Ovary (tissue), 9 donors: ENCODE measurements around the gene MAPKAP1. TPM values are rescaled to one million over a fixed set of nuclear protein-coding genes. Genes with fewer than 3 reads are reported as not detected.

Experiments
- DNase-seq, 5 donors: peaks; one replicate each; pipeline ENCODE4 v3.0.0-alpha.2; 2019 to 2020
- H3K27ac ChIP-seq, 2 donors: fragments of 200-600 bp; one replicate each; pipeline versions ENCODE4 v1.5.1 to v1.8.0; 2019 to 2022
- H3K27me3 ChIP-seq: fragments of 200-600 bp; one replicate; pipeline ENCODE4 v1.8.0; 2022
- H3K36me3 ChIP-seq: fragments of 200-600 bp; sonication (generic); one replicate; pipeline ENCODE4 v1.5.1; 2019
- H3K4me1 ChIP-seq: one replicate; pipeline ENCODE4 v1.8.1; 2013; ENCODE audit warnings: mild to moderate bottlenecking, moderate library complexity; ENCODE audit not compliant: insufficient read depth
- H3K4me3 ChIP-seq: fragments of 200-600 bp; sonication (generic); one replicate; pipeline ENCODE4 v1.5.1; 2017
- H3K9me3 ChIP-seq, 2 donors: fragments of 200-600 bp in 1 of 2; sonication (generic) in 1 of 2; one replicate each; pipeline versions ENCODE4 v1.5.1 to v1.8.1; 2013 to 2019; ENCODE audit warnings: mild to moderate bottlenecking in 1 of 2, moderate library complexity in 1 of 2
- EP300 ChIP-seq: sonication (generic); formaldehyde crosslinking; IDR thresholded peaks from one replicate; pipeline ENCODE4 v1.6.1; 2017; ENCODE audit warnings: antibody characterized with exemption
- POLR2A ChIP-seq: fragments of 450-650 bp; IDR thresholded peaks from one replicate; pipeline ENCODE4 v1.6.1; 2017; ENCODE audit warnings: antibody characterized with exemption, mild to moderate bottlenecking, moderate library complexity
- WGBS, 3 donors: extraction: QIAGEN DNeasy Blood & Tissue Kit in 1 of 3; methylation state at CpG; one replicate each; pipeline versions ENCODE4 v1.1.5 to v1.1.7; 2013 to 2017; 5-methylcytosine and 5-hydroxymethylcytosine counted together
- intact Hi-C, 4 donors: fragments of 100-400 bp; cut with DNase I; formaldehyde crosslinking; loops; one replicate each; pipeline versions ENCODE4 v1.11.0 to v1.15.1; 2022 to 2023
- polyA plus RNA-seq, 2 donors: library from polyadenylated mRNA; stranded (reverse); fragments of 200-250 nt in 1 of 2; fragments of 350-450 nt in 1 of 2; fragmentation: Illumina TruSeq in 1 of 2; extraction: RNeasy Lipid Tissue Mini Kit (QIAGEN cat#74804) in 1 of 2; gene quantifications; one replicate each; pipeline ENCODE4 v1.2.3, GENCODE V29; 2013 to 2014
- total RNA-seq, 7 donors: library from RNA; depleted of rRNA in 2 of 7; stranded (reverse); fragments of >200 nt in 2 of 7; fragmentation: NEBNext Ultra II Directional in 3 of 7; extraction: Animal tissue kit (Norgen Biotek cat#: 25700) in 3 of 7; gene quantifications; one replicate each; pipeline versions ENCODE4 v1.1.0 to v1.2.4, GENCODE V29; 2016 to 2023
- TF ChIP-seq, protein P1 (sequence below), 3 donors: fragments of 450-650 bp in 2 of 3; fragments of 200-600 bp in 1 of 3; IDR thresholded peaks; one replicate each; pipeline versions ENCODE4 v1.5.1 to v1.8.0; 2016 to 2022; ENCODE audit warnings: antibody characterized with exemption in 3 of 3, mild to moderate bottlenecking in 1 of 3
- donor health status: DM: no; HTN: no; CAD: no; lungs with moderate emphysema.
- donor health status: DM: no; HTN: no; CAD: no.
- donor health status: Bipolar disorder and iron deficiency.
- donor health status: DM: yes; HTN: yes; CAD: no.
- donor health status: DM: no; HTN: no; CAD: no.
- donor health status: DM: yes; HTN: yes; CAD: no.

Gene MAPKAP1
- total and polyA plus RNA-seq, 9 donors = 43.3 to 86.5 (median 50.2) TPM

DNA sequence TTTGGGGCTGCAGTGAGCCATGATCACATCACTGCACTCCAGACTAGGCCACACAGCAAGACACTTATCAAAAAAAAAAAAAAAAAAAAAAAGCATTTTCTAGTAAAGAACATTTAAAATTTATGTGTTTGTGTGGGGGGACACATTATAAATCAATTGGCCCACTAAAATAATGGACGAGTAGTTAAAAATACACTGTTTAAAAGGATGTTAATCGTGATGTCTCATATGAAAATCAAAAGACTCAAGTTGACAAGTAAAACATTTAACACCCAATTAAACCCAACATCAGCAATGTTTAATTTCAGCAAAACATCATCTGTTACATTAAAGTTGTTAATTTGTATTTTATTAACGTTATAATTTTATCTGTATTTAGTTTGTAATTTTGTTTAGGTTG lies 152.3 kb downstream of the MAPKAP1 start:
- Histone ChIP-seq H3K27me3 (no peaks in the 10 kb centered on the region), H3K9me3 (no peaks in the 10 kb centered on the region), H3K4me1 (peaks cover 11% of the 10 kb centered on the region), H3K36me3 (no peaks in the 10 kb centered on the region), H3K4me3 (no peak overlapping the region), H3K27ac (no peak overlapping the region)
- intact Hi-C loops = loop anchor here in 2 of 4 donors (5.0 to 10.0 kb wide), 3 partner anchors 140 to 670 kb away; no protein-coding TSS in a partner anchor
- DNase-seq = no peak
- WGBS, 3 donors = 54 to 71% (median 70%) methylated on average over 3 of the region's 3 CpGs
- TF ChIP-seq POLR2A (no peak), EP300 (no peak)
- TF ChIP-seq, protein P1, sequence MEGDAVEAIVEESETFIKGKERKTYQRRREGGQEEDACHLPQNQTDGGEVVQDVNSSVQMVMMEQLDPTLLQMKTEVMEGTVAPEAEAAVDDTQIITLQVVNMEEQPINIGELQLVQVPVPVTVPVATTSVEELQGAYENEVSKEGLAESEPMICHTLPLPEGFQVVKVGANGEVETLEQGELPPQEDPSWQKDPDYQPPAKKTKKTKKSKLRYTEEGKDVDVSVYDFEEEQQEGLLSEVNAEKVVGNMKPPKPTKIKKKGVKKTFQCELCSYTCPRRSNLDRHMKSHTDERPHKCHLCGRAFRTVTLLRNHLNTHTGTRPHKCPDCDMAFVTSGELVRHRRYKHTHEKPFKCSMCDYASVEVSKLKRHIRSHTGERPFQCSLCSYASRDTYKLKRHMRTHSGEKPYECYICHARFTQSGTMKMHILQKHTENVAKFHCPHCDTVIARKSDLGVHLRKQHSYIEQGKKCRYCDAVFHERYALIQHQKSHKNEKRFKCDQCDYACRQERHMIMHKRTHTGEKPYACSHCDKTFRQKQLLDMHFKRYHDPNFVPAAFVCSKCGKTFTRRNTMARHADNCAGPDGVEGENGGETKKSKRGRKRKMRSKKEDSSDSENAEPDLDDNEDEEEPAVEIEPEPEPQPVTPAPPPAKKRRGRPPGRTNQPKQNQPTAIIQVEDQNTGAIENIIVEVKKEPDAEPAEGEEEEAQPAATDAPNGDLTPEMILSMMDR (IDR thresholded peaks at IDR 0.05) = no peak

DNA sequence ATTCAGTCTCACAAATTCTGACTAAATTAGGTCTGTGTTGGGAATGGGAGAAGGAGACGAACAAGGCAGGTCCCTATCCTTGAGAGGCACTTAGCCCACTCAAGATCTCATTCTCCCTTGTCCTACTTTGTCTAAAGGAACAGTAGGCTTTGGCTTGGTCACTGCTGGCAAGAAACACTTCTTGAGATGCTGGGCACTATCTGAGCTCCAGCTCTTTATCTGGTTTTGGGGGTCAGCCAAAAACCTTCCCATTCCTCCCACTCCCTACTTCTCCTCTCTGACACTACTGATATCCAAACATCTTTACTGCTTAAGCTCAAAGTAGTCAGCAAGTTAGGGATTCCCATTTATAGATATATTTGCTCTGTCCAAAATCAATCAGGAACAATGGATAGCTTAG lies 155.2 kb downstream of the MAPKAP1 start:
- intact Hi-C loops = loop anchor here in 2 of 4 donors (10.0 kb wide), 2 partner anchors 137 to 673 kb away; no protein-coding TSS in a partner anchor
- Histone ChIP-seq H3K27ac (peak overlapping the region in 1 of 2 donors; percentile 78), H3K9me3 (no peaks in the 10 kb centered on the region), H3K4me3 (no peak overlapping the region), H3K36me3 (no peaks in the 10 kb centered on the region), H3K4me1 (peaks cover 21% of the 10 kb centered on the region), H3K27me3 (no peaks in the 10 kb centered on the region)
- 88 to 95% (median 91%) methylated on average over 1 of the region's 1 CpG for WGBS, 3 donors
- TF ChIP-seq, protein P1 (IDR thresholded peaks at IDR 0.05) = no peak
- no peak for TF ChIP-seq EP300
- TF ChIP-seq POLR2A = no peak
- no peak for DNase-seq

DNA sequence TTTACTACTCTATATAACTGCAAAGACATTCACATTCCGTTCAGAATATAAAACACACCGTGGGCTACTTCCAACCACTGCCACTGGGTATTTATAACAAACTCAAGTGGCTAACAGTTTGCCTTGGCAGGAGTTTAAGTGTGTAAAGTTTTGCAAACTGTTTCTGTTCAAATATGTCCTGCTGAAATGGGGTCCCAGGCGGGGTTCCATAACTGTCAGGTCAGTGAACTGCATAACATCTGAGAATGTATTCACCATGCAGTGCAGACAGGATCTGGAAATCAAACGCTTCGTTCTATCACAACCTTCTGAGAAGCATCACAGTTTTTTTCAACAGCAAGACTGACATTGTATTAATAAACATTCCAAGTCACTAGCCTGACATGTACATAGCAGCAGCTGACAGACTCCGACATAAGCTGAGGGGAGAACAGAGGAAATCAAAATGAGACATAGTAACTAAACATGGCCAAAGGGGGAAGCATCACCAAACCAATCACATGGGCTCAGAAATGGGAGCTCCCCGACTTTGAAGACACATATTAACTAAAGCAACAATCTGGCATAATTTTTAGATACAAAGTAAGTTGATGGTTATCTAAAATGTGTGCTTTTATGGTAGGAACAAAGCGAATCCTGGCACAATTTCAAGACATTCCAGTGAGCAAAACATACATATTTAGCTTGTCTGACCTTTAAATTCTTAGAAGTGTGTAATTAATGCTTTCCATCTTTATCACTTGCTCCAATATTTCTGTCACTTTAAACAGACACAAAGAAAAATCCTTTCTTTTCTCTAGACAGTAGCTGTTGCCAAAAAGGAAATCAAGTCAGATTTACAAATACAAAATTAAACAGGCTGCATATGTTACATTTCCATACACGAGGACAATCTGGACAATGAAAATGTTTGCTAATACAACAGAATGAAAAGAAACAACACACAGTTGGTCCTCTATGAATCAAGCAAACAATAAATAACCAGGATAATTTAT lies 156.8 kb downstream of the MAPKAP1 start:
- H3K4me1 ChIP-seq = peaks cover 30% of the 10 kb centered on the region
- TF ChIP-seq EP300 = no peak
- TF ChIP-seq POLR2A = no peak
- TF ChIP-seq, protein P1 (IDR thresholded peaks at IDR 0.05) = no peak
- H3K9me3 ChIP-seq = no peaks in the 10 kb centered on the region
- H3K27me3 ChIP-seq = no peaks in the 10 kb centered on the region
- WGBS, 3 donors = 4 to 11% (median 9%) methylated on average over 9 of the region's 9 CpGs
- no peak for DNase-seq
- H3K36me3 ChIP-seq = no peaks in the 10 kb centered on the region
- H3K4me3 ChIP-seq = no peak overlapping the region
- intact Hi-C loops = loop anchor here in 2 of 4 donors (10.0 kb wide), 4 partner anchors 75 to 675 kb away; no protein-coding TSS in a partner anchor
- H3K27ac ChIP-seq = peak overlapping the region in 1 of 2 donors; percentile 78

DNA sequence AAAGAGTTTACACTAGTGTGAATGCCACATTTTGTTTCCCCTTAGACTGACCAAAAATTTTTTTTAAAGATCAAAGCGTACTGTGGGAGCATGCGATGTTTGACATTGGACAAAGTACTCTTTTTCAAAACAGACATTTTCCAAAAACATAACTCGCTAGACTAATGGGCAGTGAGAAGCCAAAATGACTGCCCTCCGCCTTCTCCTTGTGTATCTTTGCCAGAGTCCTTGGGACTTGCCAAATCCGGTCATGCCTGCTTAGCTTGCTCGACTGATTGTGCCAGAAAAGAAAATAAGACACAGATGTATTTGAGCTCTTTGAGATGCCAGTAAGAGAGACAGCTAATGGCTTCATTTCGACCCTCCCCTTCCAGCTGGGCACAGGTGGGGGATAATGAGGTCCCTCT lies 157.5 kb downstream of the MAPKAP1 start:
- TF ChIP-seq, protein P1 (IDR thresholded peaks at IDR 0.05) = no peak
- TF ChIP-seq POLR2A (no peak), EP300 (no peak)
- WGBS, 3 donors = 2 to 16% (median 5%) methylated on average over 7 of the region's 7 CpGs
- peak overlapping the region in 1 of 2 donors; percentile 78 for H3K27ac ChIP-seq
- intact Hi-C loops = loop anchor here in 1 of 4 donors (10.0 kb wide), 2 partner anchors 75 to 125 kb away; no protein-coding TSS in a partner anchor
- H3K36me3 ChIP-seq = no peaks in the 10 kb centered on the region
- no peaks in the 10 kb centered on the region for H3K27me3 ChIP-seq
- no peaks in the 10 kb centered on the region for H3K9me3 ChIP-seq
- DNase-seq = peak; percentile 62 to 80 (median 71)
- H3K4me3 ChIP-seq = no peak overlapping the region
- peaks cover 37% of the 10 kb centered on the region for H3K4me1 ChIP-seq
